Keratinocyte (primary cell): ENCODE results near the gene UBE2D4. TPM values are rescaled to one million over a fixed set of nuclear protein-coding genes. Genes with fewer than 3 reads are reported as not detected.

Experiments used
- DNase-seq: peaks from one replicate; pipeline ENCODE4 v3.0.0-alpha.2; 2011; ENCODE audit warnings: low read depth, missing footprints, low spot score
- FAIRE-seq: peaks from 2 replicates; lab custom pipeline; 2011; peaks lifted over from hg19 to GRCh38; lab: Jason Lieb, UNC
- H2AFZ ChIP-seq: 2 replicates; pipeline ENCODE4 v1.6.0; 2012; ENCODE audit warnings: low read length, control low read depth, inconsistent platforms; ENCODE audit not compliant: control insufficient read depth
- H3K27ac ChIP-seq: 2 replicates; pipeline ENCODE4 v1.5.1; 2011; ENCODE audit warnings: low read length; ENCODE audit not compliant: control insufficient read depth, insufficient read depth
- H3K27me3 ChIP-seq: 3 replicates; pipeline ENCODE4 v1.6.0; 2011; ENCODE audit warnings: low read length; ENCODE audit not compliant: control insufficient read depth, insufficient read depth; ENCODE audit errors: extremely low read depth
- H3K36me3 ChIP-seq, 2 experiments: 2 replicates in 1 of 2; 3 replicates in 1 of 2; pipeline ENCODE4 v1.5.1; 2011; ENCODE audit warnings: low read length in 2 of 2, mild to moderate bottlenecking in 1 of 2; ENCODE audit not compliant: control insufficient read depth in 2 of 2, insufficient read depth in 2 of 2; ENCODE audit errors: extremely low read depth in 1 of 2
- H3K4me1 ChIP-seq: 3 replicates; pipeline ENCODE4 v1.5.1; 2011; ENCODE audit warnings: low read length; ENCODE audit not compliant: control insufficient read depth, insufficient read depth; ENCODE audit errors: extremely low read depth
- H3K4me2 ChIP-seq: 3 replicates; pipeline ENCODE4 v1.6.0; 2011; ENCODE audit warnings: low read depth, low read length; ENCODE audit not compliant: control insufficient read depth, insufficient read depth; ENCODE audit errors: extremely low read depth
- H3K4me3 ChIP-seq, 3 experiments: fragments of 200-600 bp in 1 of 3; sonication (generic) in 1 of 3; 2 replicates in 2 of 3; 3 replicates in 1 of 3; pipeline ENCODE4 v1.5.1; 2011 to 2016; ENCODE audit warnings: low read length in 3 of 3, mild to moderate bottlenecking in 3 of 3, control low read depth in 2 of 3, inconsistent platforms in 1 of 3, low read depth in 1 of 3, mixed read lengths in 1 of 3, mixed run types in 1 of 3, moderate library complexity in 1 of 3; ENCODE audit not compliant: control insufficient read depth in 2 of 3, insufficient read depth in 2 of 3; ENCODE audit errors: extremely low read depth in 1 of 3
- H3K79me2 ChIP-seq: 2 replicates; pipeline ENCODE4 v1.6.0; 2012; ENCODE audit warnings: low read length; ENCODE audit not compliant: control insufficient read depth, insufficient read depth
- H3K9ac ChIP-seq: 3 replicates; pipeline ENCODE4 v1.6.0; 2011; ENCODE audit warnings: low read length; ENCODE audit not compliant: control insufficient read depth, insufficient read depth; ENCODE audit errors: extremely low read depth
- H3K9me1 ChIP-seq: 3 replicates; pipeline ENCODE4 v1.6.0; 2011; ENCODE audit warnings: low read length; ENCODE audit not compliant: control insufficient read depth, insufficient read depth; ENCODE audit errors: extremely low read depth
- H3K9me3 ChIP-seq: 2 replicates; pipeline ENCODE4 v1.5.1; 2012; ENCODE audit warnings: low read depth, low read length; ENCODE audit not compliant: control insufficient read depth
- H4K20me1 ChIP-seq: 3 replicates; pipeline ENCODE4 v1.6.0; 2011; ENCODE audit warnings: low read length; ENCODE audit not compliant: control insufficient read depth, insufficient read depth; ENCODE audit errors: extremely low read depth
- EZH2 ChIP-seq: IDR thresholded peaks from one replicate; pipeline ENCODE4 v1.6.1; 2012; ENCODE audit warnings: inconsistent platforms, mild to moderate bottlenecking, low read length, moderate library complexity
- dilution Hi-C: fragments of 300-500 bp; cut with MboI; formaldehyde crosslinking; loops from one replicate; pipeline ENCODE4 v1.7.0; 2020; ENCODE audit warnings: low sequenced_read_pairs; ENCODE audit not compliant: extremely low pct_ligation_motif_present
- polyA plus RNA-seq, 5 experiments: library from polyadenylated mRNA; depleted of rRNA in 3 of 5; stranded (reverse) in 3 of 5; stranded (forward) in 1 of 5; unstranded in 1 of 5; fragments of >200 nt; gene quantifications; 1 replicate in 1 of 5; 2 replicates in 3 of 5; 3 replicates in 1 of 5; pipeline versions ENCODE4 v1.2.1 to v1.2.3, GENCODE V29; 2011 to 2012; ENCODE audit warnings: missing spikeins in 2 of 5, low read depth in 1 of 5, low replicate concordance in 1 of 5
- TF ChIP-seq, protein P1 (sequence below), 3 experiments: IDR thresholded peaks in 1 of 3; conservative IDR thresholded peaks in 1 of 3; optimal IDR thresholded peaks in 1 of 3; 2 replicates in 2 of 3; 3 replicates in 1 of 3; pipeline versions ENCODE3 to v1.5.1; 2011; ENCODE audit warnings: low read length in 3 of 3, mild to moderate bottlenecking in 3 of 3, moderate library complexity in 2 of 3, control low read depth in 1 of 3, inconsistent platforms in 1 of 3; ENCODE audit not compliant: insufficient read depth in 2 of 3; ENCODE audit errors: extremely low read depth in 1 of 3

UBE2D4 gene
- polyA plus RNA-seq, 1 donor (not counting 4 experiments of a cell fraction or from before 2014, with no cell fraction given): 8.1 TPM

DNA sequence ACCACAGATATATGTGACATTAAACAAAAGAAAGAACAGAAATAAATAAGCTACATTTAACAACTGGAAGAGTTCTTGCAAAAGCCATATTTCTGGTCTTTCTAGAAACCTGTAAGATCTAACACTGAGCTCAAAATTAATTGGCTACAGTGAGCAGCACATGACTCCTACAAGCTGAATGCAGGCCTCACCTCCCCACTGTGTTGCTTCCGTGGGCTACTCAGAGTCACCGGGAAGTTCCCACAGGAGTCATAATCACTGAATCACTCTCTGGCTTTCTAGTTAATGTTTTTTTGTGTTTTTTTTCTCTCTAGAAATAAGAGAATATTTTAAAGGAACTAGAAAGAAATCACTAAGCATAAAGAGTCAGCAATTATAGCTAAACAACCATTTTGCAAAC, 46.8 kb upstream of the UBE2D4 start:
- Histone ChIP-seq H3K9ac (no peak overlapping the region), H3K4me3 (no peak overlapping the region), H3K36me3 (peaks cover 44 to 59% of the 10 kb centered on the region in 2 experiments), H3K27ac (peak overlapping the region; percentile 33), H3K27me3 (no peaks in the 10 kb centered on the region), H2AFZ (no peak overlapping the region), H3K4me2 (no peak overlapping the region), H3K4me1 (no peaks in the 10 kb centered on the region), H4K20me1 (no peaks in the 10 kb centered on the region), H3K9me3 (no peaks in the 10 kb centered on the region), H3K9me1 (no peaks in the 10 kb centered on the region), H3K79me2 (no peaks in the 10 kb centered on the region)
- dilution Hi-C loops: no loop called here
- TF ChIP-seq EZH2: no peak
- TF ChIP-seq, protein P1, sequence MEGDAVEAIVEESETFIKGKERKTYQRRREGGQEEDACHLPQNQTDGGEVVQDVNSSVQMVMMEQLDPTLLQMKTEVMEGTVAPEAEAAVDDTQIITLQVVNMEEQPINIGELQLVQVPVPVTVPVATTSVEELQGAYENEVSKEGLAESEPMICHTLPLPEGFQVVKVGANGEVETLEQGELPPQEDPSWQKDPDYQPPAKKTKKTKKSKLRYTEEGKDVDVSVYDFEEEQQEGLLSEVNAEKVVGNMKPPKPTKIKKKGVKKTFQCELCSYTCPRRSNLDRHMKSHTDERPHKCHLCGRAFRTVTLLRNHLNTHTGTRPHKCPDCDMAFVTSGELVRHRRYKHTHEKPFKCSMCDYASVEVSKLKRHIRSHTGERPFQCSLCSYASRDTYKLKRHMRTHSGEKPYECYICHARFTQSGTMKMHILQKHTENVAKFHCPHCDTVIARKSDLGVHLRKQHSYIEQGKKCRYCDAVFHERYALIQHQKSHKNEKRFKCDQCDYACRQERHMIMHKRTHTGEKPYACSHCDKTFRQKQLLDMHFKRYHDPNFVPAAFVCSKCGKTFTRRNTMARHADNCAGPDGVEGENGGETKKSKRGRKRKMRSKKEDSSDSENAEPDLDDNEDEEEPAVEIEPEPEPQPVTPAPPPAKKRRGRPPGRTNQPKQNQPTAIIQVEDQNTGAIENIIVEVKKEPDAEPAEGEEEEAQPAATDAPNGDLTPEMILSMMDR (optimal IDR thresholded peaks at IDR 0.05 in 1 of 3, IDR thresholded peaks at IDR 0.05 in 1 of 3, conservative IDR thresholded peaks at IDR 0.05 in 1 of 3; ENCODE audit: extremely low read depth in 1 of 3, insufficient read depth in 2 of 3, low read length in 3 of 3): no peak
- DNase-seq (no peak), FAIRE-seq (no peak)

DNA sequence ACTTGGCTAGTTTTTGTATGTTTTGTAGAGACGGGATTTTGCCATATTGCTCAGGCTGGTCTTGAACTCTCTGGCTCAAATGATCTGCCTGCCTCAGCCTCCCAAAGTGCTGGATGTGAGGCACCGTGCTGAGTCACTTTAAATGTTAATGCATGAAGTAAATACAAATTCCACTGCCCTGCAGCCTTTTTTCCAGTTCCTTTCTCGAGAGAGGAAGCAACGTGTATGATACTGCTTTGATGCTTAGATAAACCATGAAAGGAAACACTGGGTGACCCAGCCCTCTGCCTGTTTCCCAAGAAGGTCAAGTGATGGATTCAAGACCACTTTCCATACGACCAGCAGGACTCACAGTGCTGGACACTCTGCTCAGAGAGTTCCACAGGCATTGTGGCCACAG, 45.6 kb upstream of the UBE2D4 start:
- H3K27ac ChIP-seq: no peak overlapping the region
- H3K27me3 ChIP-seq: no peaks in the 10 kb centered on the region
- H3K9ac ChIP-seq: no peak overlapping the region
- no peak overlapping the region for H2AFZ ChIP-seq
- TF ChIP-seq, protein P1 (optimal IDR thresholded peaks at IDR 0.05 in 1 of 3, IDR thresholded peaks at IDR 0.05 in 1 of 3, conservative IDR thresholded peaks at IDR 0.05 in 1 of 3; ENCODE audit: extremely low read depth in 1 of 3, insufficient read depth in 2 of 3, low read length in 3 of 3): no peak
- no peak for TF ChIP-seq EZH2
- DNase-seq (no peak), FAIRE-seq (no peak)
- H3K9me3 ChIP-seq: no peaks in the 10 kb centered on the region
- no peaks in the 10 kb centered on the region for H3K9me1 ChIP-seq
- H3K4me3 ChIP-seq: no peak overlapping the region
- H3K4me1 ChIP-seq: no peaks in the 10 kb centered on the region
- no peak overlapping the region for H3K4me2 ChIP-seq
- H4K20me1 ChIP-seq: no peaks in the 10 kb centered on the region
- dilution Hi-C loops: no loop called here
- H3K36me3 ChIP-seq: peaks cover 45 to 57% of the 10 kb centered on the region in 2 experiments
- H3K79me2 ChIP-seq: no peaks in the 10 kb centered on the region
